GM12878 (cell line): ENCODE data around the gene CACNG3. TPM values are rescaled to one million over a fixed set of nuclear protein-coding genes. Genes with fewer than 3 reads are reported as not detected.

ENCODE experiments used
- ATAC-seq: fragments of 200-7000 bp; cut with Tn5 transposase; 3 replicates; pipeline ENCODE4 v1.9.1; 2020; ENCODE audit warnings: mild to moderate bottlenecking, moderate library complexity
- BruUV-seq: library from RNA; stranded (reverse); fragments of 400-500 nt; replicated peaks from 2 replicates; lab custom pipeline; 2021; lab: Mats Ljungman, UMichigan
- CTCF ChIA-PET: fragments of 300-600 bp; sonication (Branson Sonifier 250); formaldehyde crosslinking; extraction: SDS; loops from one replicate; lab custom pipeline; 2021; ENCODE audit warnings: inconsistent platforms; lab: Yijun Ruan, JAX
- POLR2A ChIA-PET: fragments of 350-600 bp; formaldehyde crosslinking; extraction: SDS; loops from one replicate; lab custom pipeline; 2021; ENCODE audit warnings: inconsistent platforms; lab: Charles Lee
- RAD21 ChIA-PET: fragments of 300-600 bp; sonication (Branson Sonifier 250); formaldehyde crosslinking; loops from one replicate; lab custom pipeline; 2023; ENCODE audit warnings: antibody characterized with exemption; ENCODE audit not compliant: unreplicated experiment; lab: Charles Lee
- SMC1A ChIA-PET: fragments of 300-600 bp; sonication (Branson Sonifier 250); formaldehyde crosslinking; loops from one replicate; lab custom pipeline; 2023; ENCODE audit not compliant: unreplicated experiment, uncharacterized antibody; lab: Charles Lee
- DNase-seq: peaks from one replicate; pipeline ENCODE4 v3.0.0-alpha.2; 2011; ENCODE audit warnings: low read depth, low spot score
- FAIRE-seq: peaks from 3 replicates; lab custom pipeline; 2011; peaks lifted over from hg19 to GRCh38; lab: Jason Lieb, UNC
- H2AFZ ChIP-seq: 2 replicates; pipeline ENCODE4 v1.6.0; 2011; ENCODE audit warnings: low read depth, low read length, control low read depth; ENCODE audit not compliant: control insufficient read depth
- H3K27ac ChIP-seq: 2 replicates; pipeline ENCODE4 v1.5.1; 2011; ENCODE audit warnings: control low read depth; ENCODE audit not compliant: control insufficient read depth, insufficient read depth
- H3K27me3 ChIP-seq, 2 experiments: replicated peaks in 1 of 2; 2 replicates each; pipeline versions ENCODE4 v1.6.0 to v1.6.1; 2011; ENCODE audit warnings: low read length in 1 of 2; ENCODE audit not compliant: control insufficient read depth in 2 of 2, insufficient read depth in 2 of 2
- H3K36me3 ChIP-seq, 2 experiments: 2 replicates each; pipeline ENCODE4 v1.5.1; 2011; ENCODE audit warnings: low read length in 1 of 2; ENCODE audit not compliant: control insufficient read depth in 2 of 2, insufficient read depth in 2 of 2
- H3K4me1 ChIP-seq: 2 replicates; pipeline ENCODE4 v1.6.1; 2011; ENCODE audit warnings: mild to moderate bottlenecking, low read length, moderate library complexity, mixed read lengths; ENCODE audit not compliant: control insufficient read depth, insufficient read depth
- H3K4me2 ChIP-seq: 2 replicates; pipeline ENCODE4 v1.6.0; 2011; ENCODE audit warnings: control low read depth; ENCODE audit not compliant: control insufficient read depth, insufficient read depth
- H3K4me3 ChIP-seq: fragments of 200-600 bp; sonication (generic); 2 replicates; pipeline ENCODE4 v1.5.1; 2016
- H3K79me2 ChIP-seq: 2 replicates; pipeline ENCODE4 v1.6.0; 2011; ENCODE audit warnings: low read length; ENCODE audit not compliant: control insufficient read depth, insufficient read depth
- H3K9ac ChIP-seq: 2 replicates; pipeline ENCODE4 v1.8.0; 2011; ENCODE audit warnings: low read length, control low read depth, mixed read lengths; ENCODE audit not compliant: control insufficient read depth, insufficient read depth
- H3K9me3 ChIP-seq: replicated peaks from 3 replicates; pipeline ENCODE4 v1.5.1; 2011; ENCODE audit warnings: mild to moderate bottlenecking, low read length; ENCODE audit not compliant: control insufficient read depth, insufficient read depth
- H4K20me1 ChIP-seq: 2 replicates; pipeline ENCODE4 v1.6.0; 2011; ENCODE audit not compliant: control insufficient read depth, insufficient read depth
- ATF7 ChIP-seq: fragments of 450-650 bp; IDR thresholded peaks from 2 replicates; pipeline ENCODE4 v1.6.1; 2016; ENCODE audit warnings: low read depth, mild to moderate bottlenecking
- DPF2 ChIP-seq: fragments of 450-650 bp; IDR thresholded peaks from 2 replicates; pipeline ENCODE4 v1.6.1; 2017; ENCODE audit warnings: mild to moderate bottlenecking
- RELA ChIP-seq: fragments of 450-650 bp; IDR thresholded peaks from 2 replicates; pipeline ENCODE4 v1.8.0; 2014; ENCODE audit warnings: borderline replicate concordance; ENCODE audit not compliant: partially characterized antibody
- SRF ChIP-seq, 2 experiments: IDR thresholded peaks; 2 replicates each; pipeline ENCODE4 v1.6.1; 2011; ENCODE audit warnings: low read depth in 2 of 2, low read length in 2 of 2, mild to moderate bottlenecking in 1 of 2, moderate library complexity in 1 of 2
- ZBED1 ChIP-seq: IDR thresholded peaks from 2 replicates; pipeline ENCODE4 v1.6.1; 2016; ENCODE audit warnings: borderline replicate concordance
- WGBS: methylation state at CpG from one replicate; pipeline ENCODE4 v1.1.6; 2016; ENCODE audit warnings: low lambda C conversion rate; ENCODE audit not compliant: insufficient replicate concordance, insufficient coverage; ENCODE audit errors: missing lambda C conversion rate; 5-methylcytosine and 5-hydroxymethylcytosine counted together
- in situ Hi-C: fragments of 300-500 bp; cut with MboI; formaldehyde crosslinking; loops from 9 replicates; pipeline ENCODE4 v1.14.3; 2018; ENCODE audit warnings: mixed read lengths
- intact Hi-C: fragments of 100-400 bp; cut with micrococcal nuclease; formaldehyde crosslinking; loops from one replicate; pipeline ENCODE4 v1.14.2; 2022; ENCODE audit not compliant: unreplicated experiment
- polyA plus RNA-seq, 11 experiments: library from polyadenylated mRNA; depleted of rRNA in 4 of 11; unstranded in 6 of 11; stranded (reverse) in 5 of 11; fragments of >200 nt; fragmentation: Nextera tagmentation in 4 of 11; fragmentation: Illumina TruSeq in 1 of 11; extraction: Ambion mirVana in 4 of 11; extraction: Trizol in 1 of 11; gene quantifications; 1 replicate in 1 of 11; 2 replicates in 10 of 11; pipeline versions ENCODE4 v1.2.1 to v1.2.3, GENCODE V29; 2011 to 2016; ENCODE audit warnings: inconsistent platforms in 2 of 11, missing spikeins in 2 of 11, low read depth in 1 of 11
- total RNA-seq, 4 experiments: library from RNA; depleted of rRNA in 3 of 4; stranded (reverse); fragments of >200 nt in 3 of 4; fragmentation: Illumina TruSeq in 1 of 4; extraction: Trizol in 1 of 4; gene quantifications; 2 replicates each; pipeline versions ENCODE4 v1.2.1 to v1.2.3, GENCODE V29; 2013 to 2021
- TF ChIP-seq, protein P1 (sequence below): fragments of 450-650 bp; conservative IDR thresholded peaks from 2 replicates; pipeline ENCODE4 v1.6.1; 2017; ENCODE audit warnings: mild to moderate bottlenecking, moderate library complexity
- TF ChIP-seq, protein P2 (sequence below): fragments of 450-650 bp; IDR thresholded peaks from 2 replicates; pipeline ENCODE4 v1.6.1; 2017; ENCODE audit warnings: mild to moderate bottlenecking, moderate library complexity

CACNG3 gene
- total and polyA plus RNA-seq, 10 of the 15 experiments (the other 5 are each of a cell fraction or from before 2014, with no cell fraction given): 0.04 TPM; not detected in 9

DNA sequence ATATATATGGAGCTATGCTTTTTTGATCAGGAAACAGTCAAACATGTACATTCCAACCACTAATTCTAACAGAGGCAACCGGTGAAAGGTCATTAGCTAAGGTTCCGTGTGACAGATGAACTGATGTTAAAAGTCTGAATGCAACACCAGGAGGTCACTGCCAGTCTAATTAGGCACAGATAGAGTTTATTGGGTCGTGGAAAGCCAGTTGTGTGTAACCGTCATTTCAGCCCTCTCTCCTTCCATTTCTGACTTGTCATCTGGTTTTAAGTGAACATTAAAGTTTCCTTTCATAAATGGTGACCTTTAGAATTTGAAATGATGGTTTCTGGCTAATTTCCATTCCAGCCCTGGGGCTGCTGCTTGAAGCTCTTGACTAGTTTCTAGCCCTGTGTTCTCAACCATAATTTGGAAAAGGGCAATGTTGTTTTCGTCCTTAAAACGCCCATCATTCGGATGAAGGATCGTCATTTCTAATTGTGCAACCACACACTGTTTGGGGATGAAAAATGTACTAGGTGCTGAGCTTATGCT is 23.9 kb downstream of the CACNG3 start:
- FAIRE-seq: no peak
- Histone ChIP-seq H3K4me1 (no peaks in the 10 kb centered on the region), H4K20me1 (no peaks in the 10 kb centered on the region)

More for the DNA sequence above, 23.9 kb downstream of the CACNG3 start:
- no peak for DNase-seq
- BruUV-seq: no TSS peak
- Histone ChIP-seq H3K9me3 (no peaks in the 10 kb centered on the region; the same call in 2 of the 3 replicates), H3K4me3 (no peak overlapping the region), H2AFZ (no peak overlapping the region), H3K27me3 (no peaks in the 10 kb centered on the region), H3K79me2 (no peaks in the 10 kb centered on the region), H3K36me3 (no peaks in the 10 kb centered on the region), H3K9ac (no peak overlapping the region), H3K4me2 (no peak overlapping the region), H3K27ac (no peak overlapping the region)
- WGBS: 42% methylated on average over 8 of the region's 8 CpGs
- intact Hi-C loops: no loop called here
- SMC1A ChIA-PET: no interaction called here
- CTCF ChIA-PET: no interaction called here
- POLR2A ChIA-PET: no interaction called here
- in situ Hi-C loops: no loop called here
- RAD21 ChIA-PET: no interaction called here
- ATAC-seq: no peak
- TF ChIP-seq DPF2: no peak
- TF ChIP-seq RELA: no peak
- TF ChIP-seq ATF7: no peak
- no peak for TF ChIP-seq ZBED1
- TF ChIP-seq, protein P1, sequence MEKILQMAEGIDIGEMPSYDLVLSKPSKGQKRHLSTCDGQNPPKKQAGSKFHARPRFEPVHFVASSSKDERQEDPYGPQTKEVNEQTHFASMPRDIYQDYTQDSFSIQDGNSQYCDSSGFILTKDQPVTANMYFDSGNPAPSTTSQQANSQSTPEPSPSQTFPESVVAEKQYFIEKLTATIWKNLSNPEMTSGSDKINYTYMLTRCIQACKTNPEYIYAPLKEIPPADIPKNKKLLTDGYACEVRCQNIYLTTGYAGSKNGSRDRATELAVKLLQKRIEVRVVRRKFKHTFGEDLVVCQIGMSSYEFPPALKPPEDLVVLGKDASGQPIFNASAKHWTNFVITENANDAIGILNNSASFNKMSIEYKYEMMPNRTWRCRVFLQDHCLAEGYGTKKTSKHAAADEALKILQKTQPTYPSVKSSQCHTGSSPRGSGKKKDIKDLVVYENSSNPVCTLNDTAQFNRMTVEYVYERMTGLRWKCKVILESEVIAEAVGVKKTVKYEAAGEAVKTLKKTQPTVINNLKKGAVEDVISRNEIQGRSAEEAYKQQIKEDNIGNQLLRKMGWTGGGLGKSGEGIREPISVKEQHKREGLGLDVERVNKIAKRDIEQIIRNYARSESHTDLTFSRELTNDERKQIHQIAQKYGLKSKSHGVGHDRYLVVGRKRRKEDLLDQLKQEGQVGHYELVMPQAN: no peak
- TF ChIP-seq, protein P2, sequence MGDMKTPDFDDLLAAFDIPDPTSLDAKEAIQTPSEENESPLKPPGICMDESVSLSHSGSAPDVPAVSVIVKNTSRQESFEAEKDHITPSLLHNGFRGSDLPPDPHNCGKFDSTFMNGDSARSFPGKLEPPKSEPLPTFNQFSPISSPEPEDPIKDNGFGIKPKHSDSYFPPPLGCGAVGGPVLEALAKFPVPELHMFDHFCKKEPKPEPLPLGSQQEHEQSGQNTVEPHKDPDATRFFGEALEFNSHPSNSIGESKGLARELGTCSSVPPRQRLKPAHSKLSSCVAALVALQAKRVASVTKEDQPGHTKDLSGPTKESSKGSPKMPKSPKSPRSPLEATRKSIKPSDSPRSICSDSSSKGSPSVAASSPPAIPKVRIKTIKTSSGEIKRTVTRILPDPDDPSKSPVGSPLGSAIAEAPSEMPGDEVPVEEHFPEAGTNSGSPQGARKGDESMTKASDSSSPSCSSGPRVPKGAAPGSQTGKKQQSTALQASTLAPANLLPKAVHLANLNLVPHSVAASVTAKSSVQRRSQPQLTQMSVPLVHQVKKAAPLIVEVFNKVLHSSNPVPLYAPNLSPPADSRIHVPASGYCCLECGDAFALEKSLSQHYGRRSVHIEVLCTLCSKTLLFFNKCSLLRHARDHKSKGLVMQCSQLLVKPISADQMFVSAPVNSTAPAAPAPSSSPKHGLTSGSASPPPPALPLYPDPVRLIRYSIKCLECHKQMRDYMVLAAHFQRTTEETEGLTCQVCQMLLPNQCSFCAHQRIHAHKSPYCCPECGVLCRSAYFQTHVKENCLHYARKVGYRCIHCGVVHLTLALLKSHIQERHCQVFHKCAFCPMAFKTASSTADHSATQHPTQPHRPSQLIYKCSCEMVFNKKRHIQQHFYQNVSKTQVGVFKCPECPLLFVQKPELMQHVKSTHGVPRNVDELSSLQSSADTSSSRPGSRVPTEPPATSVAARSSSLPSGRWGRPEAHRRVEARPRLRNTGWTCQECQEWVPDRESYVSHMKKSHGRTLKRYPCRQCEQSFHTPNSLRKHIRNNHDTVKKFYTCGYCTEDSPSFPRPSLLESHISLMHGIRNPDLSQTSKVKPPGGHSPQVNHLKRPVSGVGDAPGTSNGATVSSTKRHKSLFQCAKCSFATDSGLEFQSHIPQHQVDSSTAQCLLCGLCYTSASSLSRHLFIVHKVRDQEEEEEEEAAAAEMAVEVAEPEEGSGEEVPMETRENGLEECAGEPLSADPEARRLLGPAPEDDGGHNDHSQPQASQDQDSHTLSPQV: no peak
- no peak for TF ChIP-seq SRF (IDR thresholded peaks at IDR 0.05; ENCODE audit: low read depth in 2 of 2, low read length in 2 of 2)
